Measurements from ENCODE around the gene CENPT.
A peak's percentile ranks its signal among the peaks of the same experiment; 100 is the strongest.

The CENPT gene

GRCh38 chr16:67857547-67858233 is 10.2 kb upstream of the CENPT start:
- TF ChIP-seq ZNF274 (IDR thresholded peaks at IDR 0.05; ENCODE audit: low read depth, low read length) (no peak), YY1 (IDR thresholded peaks at IDR 0.05; ENCODE audit: insufficient read depth, insufficient read length) (no peak), SUZ12 (IDR thresholded peaks at IDR 0.05; ENCODE audit: extremely low read depth, insufficient read depth, insufficient read length) (no peak)
- H3K36me3 ChIP-seq (ENCODE audit: insufficient read depth, insufficient read length, low read length) = peaks cover 74% of the 10 kb centered on the region
- no peak overlapping the region for H3K9ac ChIP-seq (ENCODE audit: insufficient read length, low read depth)
- H3K9me3 ChIP-seq (ENCODE audit: insufficient read depth, low read length) = no peaks in the 10 kb centered on the region
- peak; percentile 81 for DNase-seq (ENCODE audit: low read depth, low spot score)
- peaks cover 29% of the 10 kb centered on the region for H3K4me1 ChIP-seq (ENCODE audit: insufficient read depth, insufficient read length)
- H3K4me3 ChIP-seq (ENCODE audit: insufficient read length, low read depth) = no peak overlapping the region
- no peaks in the 10 kb centered on the region for H3K27me3 ChIP-seq (ENCODE audit: insufficient read depth, insufficient read length)

- H3K27me3 ChIP-seq (ENCODE audit: insufficient read depth, insufficient read length) = no peaks in the 10 kb centered on the region
- peaks cover 27% of the 10 kb centered on the region for H3K4me1 ChIP-seq (ENCODE audit: insufficient read depth, insufficient read length)
- no peak overlapping the region for H3K9ac ChIP-seq (ENCODE audit: insufficient read length, low read depth)
- peaks cover 72% of the 10 kb centered on the region for H3K36me3 ChIP-seq (ENCODE audit: insufficient read depth, insufficient read length, low read length)
- no peak overlapping the region for H3K4me3 ChIP-seq (ENCODE audit: insufficient read length, low read depth)
- DNase-seq (ENCODE audit: low read depth, low spot score) = no peak
- H3K9me3 ChIP-seq (ENCODE audit: insufficient read depth, low read length) = no peaks in the 10 kb centered on the region
- no peak for TF ChIP-seq ZNF274 (IDR thresholded peaks at IDR 0.05; ENCODE audit: low read depth, low read length)
- no peak for TF ChIP-seq SUZ12 (IDR thresholded peaks at IDR 0.05; ENCODE audit: extremely low read depth, insufficient read depth, insufficient read length)
- TF ChIP-seq YY1 (IDR thresholded peaks at IDR 0.05; ENCODE audit: insufficient read depth, insufficient read length) = no peak
Observed at GRCh38 chr16:67856927-67857546, 9.5 kb upstream of the CENPT start.

GRCh38 chr16:67855789-67856188 is 8.3 kb upstream of the CENPT start:
- TF ChIP-seq YY1 (IDR thresholded peaks at IDR 0.05; ENCODE audit: insufficient read depth, insufficient read length) (no peak), ZNF274 (IDR thresholded peaks at IDR 0.05; ENCODE audit: low read depth, low read length) (no peak), SUZ12 (IDR thresholded peaks at IDR 0.05; ENCODE audit: extremely low read depth, insufficient read depth, insufficient read length) (no peak)
- peaks cover 66% of the 10 kb centered on the region for H3K36me3 ChIP-seq (ENCODE audit: insufficient read depth, insufficient read length, low read length)
- no peak overlapping the region for H3K4me3 ChIP-seq (ENCODE audit: insufficient read length, low read depth)
- no peak for DNase-seq (ENCODE audit: low read depth, low spot score)
- no peaks in the 10 kb centered on the region for H3K9me3 ChIP-seq (ENCODE audit: insufficient read depth, low read length)
- H3K9ac ChIP-seq (ENCODE audit: insufficient read length, low read depth) = no peak overlapping the region
- H3K27me3 ChIP-seq (ENCODE audit: insufficient read depth, insufficient read length) = no peaks in the 10 kb centered on the region
- H3K4me1 ChIP-seq (ENCODE audit: insufficient read depth, insufficient read length) = peaks cover 23% of the 10 kb centered on the region

- Histone ChIP-seq H3K27me3 (ENCODE audit: insufficient read depth, insufficient read length) (no peaks in the 10 kb centered on the region), H3K4me1 (ENCODE audit: insufficient read depth, insufficient read length) (peaks cover 25% of the 10 kb centered on the region), H3K9me3 (ENCODE audit: insufficient read depth, low read length) (no peaks in the 10 kb centered on the region), H3K9ac (ENCODE audit: insufficient read length, low read depth) (no peak overlapping the region), H3K4me3 (ENCODE audit: insufficient read length, low read depth) (no peak overlapping the region), H3K36me3 (ENCODE audit: insufficient read depth, insufficient read length, low read length) (peaks cover 68% of the 10 kb centered on the region)
- no peak for DNase-seq (ENCODE audit: low read depth, low spot score)
- TF ChIP-seq YY1 (IDR thresholded peaks at IDR 0.05; ENCODE audit: insufficient read depth, insufficient read length) = no peak
- TF ChIP-seq SUZ12 (IDR thresholded peaks at IDR 0.05; ENCODE audit: extremely low read depth, insufficient read depth, insufficient read length) = no peak
- TF ChIP-seq ZNF274 (IDR thresholded peaks at IDR 0.05; ENCODE audit: low read depth, low read length) = no peak
Observed at GRCh38 chr16:67853670-67854069, 6.2 kb upstream of the CENPT start.

GRCh38 chr16:67848118-67848517 is 625 bp upstream of the CENPT start:
- H3K9me3 ChIP-seq (ENCODE audit: insufficient read depth, low read length) = no peaks in the 10 kb centered on the region
- H3K27me3 ChIP-seq (ENCODE audit: insufficient read depth, insufficient read length) = no peaks in the 10 kb centered on the region
- H3K36me3 ChIP-seq (ENCODE audit: insufficient read depth, insufficient read length, low read length) = peaks cover 64% of the 10 kb centered on the region
- no peak for DNase-seq (ENCODE audit: low read depth, low spot score)
- peaks cover 8% of the 10 kb centered on the region for H3K4me1 ChIP-seq (ENCODE audit: insufficient read depth, insufficient read length)
- H3K9ac ChIP-seq (ENCODE audit: insufficient read length, low read depth) = peak overlapping the region; percentile 98
- TF ChIP-seq YY1 (IDR thresholded peaks at IDR 0.05; ENCODE audit: insufficient read depth, insufficient read length) (no peak), SUZ12 (IDR thresholded peaks at IDR 0.05; ENCODE audit: extremely low read depth, insufficient read depth, insufficient read length) (no peak), ZNF274 (IDR thresholded peaks at IDR 0.05; ENCODE audit: low read depth, low read length) (no peak)
- peak overlapping the region; percentile 94 for H3K4me3 ChIP-seq (ENCODE audit: insufficient read length, low read depth)

GRCh38 chr16:67846320-67847063 is 1.0 kb downstream of the CENPT start, which contains the start of gene NUTF2:
Gene NUTF2 (plus strand): TSS chr16:67846933. CDS start chr16:67865131, 18,198 bp downstream.
- no peaks in the 10 kb centered on the region for H3K27me3 ChIP-seq (ENCODE audit: insufficient read depth, insufficient read length)
- H3K9ac ChIP-seq (ENCODE audit: insufficient read length, low read depth) = peak within 1 kb of the TSS; percentile 98
- peaks cover 8% of the 10 kb centered on the region for H3K4me1 ChIP-seq (ENCODE audit: insufficient read depth, insufficient read length)
- H3K36me3 ChIP-seq (ENCODE audit: insufficient read depth, insufficient read length, low read length) = peaks cover 58% of the 10 kb centered on the region
- peak within 1 kb of the TSS; percentile 94 for H3K4me3 ChIP-seq (ENCODE audit: insufficient read length, low read depth)
- peak; percentile 98 for DNase-seq (ENCODE audit: low read depth, low spot score)
- no peaks in the 10 kb centered on the region for H3K9me3 ChIP-seq (ENCODE audit: insufficient read depth, low read length)
- peak; percentile 15 for TF ChIP-seq YY1 (IDR thresholded peaks at IDR 0.05; ENCODE audit: insufficient read depth, insufficient read length)
- no peak for TF ChIP-seq SUZ12 (IDR thresholded peaks at IDR 0.05; ENCODE audit: extremely low read depth, insufficient read depth, insufficient read length)
- no peak for TF ChIP-seq ZNF274 (IDR thresholded peaks at IDR 0.05; ENCODE audit: low read depth, low read length)

GRCh38 chr16:67846063-67846319 is 1.5 kb downstream of the CENPT start:
- no peak for TF ChIP-seq SUZ12 (IDR thresholded peaks at IDR 0.05; ENCODE audit: extremely low read depth, insufficient read depth, insufficient read length)
- TF ChIP-seq ZNF274 (IDR thresholded peaks at IDR 0.05; ENCODE audit: low read depth, low read length) = no peak
- no peak for TF ChIP-seq YY1 (IDR thresholded peaks at IDR 0.05; ENCODE audit: insufficient read depth, insufficient read length)
- Histone ChIP-seq H3K36me3 (ENCODE audit: insufficient read depth, insufficient read length, low read length) (peaks cover 55% of the 10 kb centered on the region), H3K27me3 (ENCODE audit: insufficient read depth, insufficient read length) (no peaks in the 10 kb centered on the region), H3K4me3 (ENCODE audit: insufficient read length, low read depth) (peak overlapping the region; percentile 94), H3K9me3 (ENCODE audit: insufficient read depth, low read length) (no peaks in the 10 kb centered on the region), H3K4me1 (ENCODE audit: insufficient read depth, insufficient read length) (peaks cover 8% of the 10 kb centered on the region), H3K9ac (ENCODE audit: insufficient read length, low read depth) (peak overlapping the region; percentile 95)
- DNase-seq (ENCODE audit: low read depth, low spot score) = no peak
